K562 (cell line): Measurements from ENCODE around the gene OR9Q1. TPM values are rescaled to one million over a fixed set of nuclear protein-coding genes. Genes with fewer than 3 reads are reported as not detected.

Source experiments
- ATAC-seq: fragments of 200-7000 bp; cut with Tn5 transposase; 3 replicates; pipeline ENCODE4 v1.9.1; 2020; ENCODE audit warnings: moderate library complexity
- BruUV-seq: library from RNA; stranded (reverse); fragments of 400-500 nt; replicated peaks from 2 replicates; lab custom pipeline; 2021; lab: Mats Ljungman, UMichigan
- CTCF ChIA-PET: fragments of 300-600 bp; formaldehyde crosslinking; extraction: SDS; loops from one replicate; lab custom pipeline; 2021; ENCODE audit warnings: low intra/inter-chr PET ratio; lab: Yijun Ruan, JAX
- POLR2A ChIA-PET: fragments of 300-600, 350-650 bp; sonication (Branson Sonifier 250); formaldehyde crosslinking; extraction: SDS; loops from one replicate; lab custom pipeline; 2021; ENCODE audit warnings: antibody characterized with exemption, inconsistent platforms; lab: Yijun Ruan, JAX
- DNase-seq, 4 experiments: peaks; one replicate each; pipeline versions ENCODE4 v3.0.0 to v3.0.0-alpha.2; 2011 to 2018; ENCODE audit warnings: low spot score in 3 of 4, mixed read lengths in 3 of 4; ENCODE audit errors: extremely low read depth in 1 of 4
- FAIRE-seq: peaks from 2 replicates; lab custom pipeline; 2011; peaks lifted over from hg19 to GRCh38; lab: Jason Lieb, UNC
- H2AFZ ChIP-seq: 2 replicates; pipeline ENCODE4 v1.6.0; 2011; ENCODE audit warnings: low read depth, low read length, control low read depth, inconsistent platforms
- H3K27ac ChIP-seq: fragments of 200-600 bp; 3 replicates; pipeline ENCODE4 v1.8.0; 2011; ENCODE audit warnings: low read depth, mild to moderate bottlenecking, control low read depth, inconsistent platforms, low read length, moderate library complexity, mixed read lengths; ENCODE audit errors: extremely low read depth
- H3K27me3 ChIP-seq, 2 experiments: fragments of 300-600 bp in 1 of 2; 2 replicates in 1 of 2; 3 replicates in 1 of 2; pipeline versions ENCODE4 v1.6.0 to v1.8.0; 2011; ENCODE audit warnings: inconsistent platforms in 2 of 2, low read length in 2 of 2, mild to moderate bottlenecking in 1 of 2, mixed read lengths in 1 of 2, moderate library complexity in 1 of 2; ENCODE audit not compliant: control insufficient read depth in 2 of 2, insufficient read depth in 2 of 2
- H3K36me3 ChIP-seq: fragments of 300-600 bp; 3 replicates; pipeline ENCODE4 v1.8.0; 2011; ENCODE audit warnings: mild to moderate bottlenecking, low read length, inconsistent platforms; ENCODE audit not compliant: control insufficient read depth, insufficient read depth
- H3K4me1 ChIP-seq, 2 experiments: fragments of 200-600 bp in 1 of 2; replicated peaks in 1 of 2; 2 replicates in 1 of 2; 3 replicates in 1 of 2; pipeline versions ENCODE4 v1.5.1 to v1.8.0; 2011; ENCODE audit warnings: inconsistent platforms in 2 of 2, low read length in 2 of 2, mild to moderate bottlenecking in 1 of 2, mixed read lengths in 1 of 2, moderate library complexity in 1 of 2; ENCODE audit not compliant: control insufficient read depth in 2 of 2, insufficient read depth in 2 of 2
- H3K4me2 ChIP-seq: 2 replicates; pipeline ENCODE4 v1.6.1; 2011; ENCODE audit warnings: low read length, control low read depth, inconsistent platforms, mixed read lengths; ENCODE audit not compliant: insufficient read depth
- H3K4me3 ChIP-seq: fragments of 200-600 bp; sonication (generic), shearing (Covaris generic); 2 replicates; pipeline ENCODE4 v1.5.1; 2016; ENCODE audit warnings: control low read depth, inconsistent platforms
- H3K79me2 ChIP-seq: fragments of 200-600 bp; 3 replicates; pipeline ENCODE4 v1.8.0; 2011; ENCODE audit warnings: low read length, inconsistent platforms; ENCODE audit not compliant: control insufficient read depth, insufficient read depth
- H3K9ac ChIP-seq, 2 experiments: 2 replicates each; pipeline versions ENCODE4 v1.6.0 to v1.6.1; 2011; ENCODE audit warnings: low read depth in 2 of 2, low read length in 2 of 2, control low read depth in 1 of 2, inconsistent platforms in 1 of 2, mild to moderate bottlenecking in 1 of 2, mixed read lengths in 1 of 2; ENCODE audit not compliant: insufficient read depth in 1 of 2
- H3K9me1 ChIP-seq: one replicate; pipeline ENCODE4 v1.6.0; 2011; ENCODE audit warnings: inconsistent platforms, mild to moderate bottlenecking, low read length, moderate library complexity; ENCODE audit not compliant: control insufficient read depth, insufficient read depth
- H3K9me3 ChIP-seq: replicated peaks from 2 replicates; pipeline ENCODE4 v1.5.1; 2011; ENCODE audit warnings: low read depth, low read length, inconsistent platforms; ENCODE audit not compliant: control insufficient read depth, insufficient read depth
- H4K20me1 ChIP-seq: replicated peaks from 2 replicates; pipeline ENCODE4 v1.6.1; 2011; ENCODE audit warnings: low read length, inconsistent platforms, mixed read lengths; ENCODE audit not compliant: control insufficient read depth, insufficient read depth
- BMI1 ChIP-seq: fragments of 150-350 bp; IDR thresholded peaks from 2 replicates; pipeline ENCODE4 v1.6.1; 2014; ENCODE audit warnings: low read length
- HEY1 ChIP-seq: fragments of 250-450 bp; sonication (Bioruptor Pico); IDR thresholded peaks from 2 replicates; pipeline ENCODE4 v1.5.0; 2020; ENCODE audit warnings: mild to moderate bottlenecking, moderate library complexity, borderline replicate concordance
- HMGN3 ChIP-seq: IDR thresholded peaks from 2 replicates; pipeline ENCODE4 v1.6.1; 2011; ENCODE audit warnings: borderline replicate concordance, low read depth, mild to moderate bottlenecking, mixed read lengths, low read length; ENCODE audit not compliant: insufficient read length; ENCODE audit errors: extremely low read depth
- LARP7 ChIP-seq: fragments of 450-650 bp; IDR thresholded peaks from 2 replicates; pipeline ENCODE4 v1.6.1; 2016
- RFX5 ChIP-seq: IDR thresholded peaks from 2 replicates; pipeline ENCODE4 v1.6.1; 2011; ENCODE audit warnings: low read depth, mild to moderate bottlenecking, improper control_type of control experiment, low read length
- SAFB ChIP-seq: fragments of 200-400 bp; formaldehyde crosslinking; IDR thresholded peaks from 2 replicates; pipeline ENCODE4 v1.6.1; 2017; ENCODE audit warnings: low read depth, low read length, borderline replicate concordance
- SMAD4 ChIP-seq: fragments of 250-450 bp; sonication (Bioruptor Pico); conservative IDR thresholded peaks from 2 replicates; pipeline ENCODE4 v1.8.0; 2021; ENCODE audit warnings: inconsistent platforms, mild to moderate bottlenecking, moderate library complexity
- ZNF445 ChIP-seq: fragments of 250-450 bp; sonication (Bioruptor Pico); IDR thresholded peaks from 2 replicates; pipeline ENCODE4 v1.4.0; 2020; ENCODE audit warnings: low read depth, mild to moderate bottlenecking, moderate library complexity
- ZNF830 ChIP-seq: fragments of 250-450 bp; sonication (Bioruptor Pico); IDR thresholded peaks from 2 replicates; pipeline ENCODE4 v1.5.0; 2021; ENCODE audit warnings: mild to moderate bottlenecking
- WGBS: fragments of 100-300 bp; shearing (Covaris generic); methylation state at CpG from one replicate; pipeline ENCODE4 v1.1.6; 2016; ENCODE audit warnings: low coverage, mixed read lengths; ENCODE audit not compliant: insufficient coverage; ENCODE audit errors: missing lambda C conversion rate; 5-methylcytosine and 5-hydroxymethylcytosine counted together
- in situ Hi-C: fragments of 300-500 bp; cut with MboI; formaldehyde crosslinking; loops from 4 replicates; pipeline ENCODE4 v1.15.0; 2018; ENCODE audit warnings: inconsistent platforms, mixed read lengths
- intact Hi-C: fragments of 100-400 bp; cut with micrococcal nuclease; formaldehyde crosslinking; loops from 2 replicates; pipeline ENCODE4 v1.14.2; 2022
- polyA plus RNA-seq, 8 experiments: library from polyadenylated mRNA; depleted of rRNA in 4 of 8; stranded (reverse) in 5 of 8; unstranded in 3 of 8; fragments of >200 nt; fragmentation: Nextera tagmentation in 2 of 8; fragmentation: Illumina TruSeq in 1 of 8; extraction: Ambion mirVana in 2 of 8; extraction: Trizol in 1 of 8; gene quantifications; 2 replicates each; pipeline versions ENCODE4 v1.2.1 to v1.2.3, GENCODE V29; 2011 to 2014; ENCODE audit warnings: inconsistent platforms in 1 of 8, missing spikeins in 1 of 8
- total RNA-seq, 7 experiments: library from RNA; depleted of rRNA in 6 of 7; stranded (reverse); fragments of >200 nt in 6 of 7; fragmentation: Illumina TruSeq in 2 of 7; extraction: Trizol in 2 of 7; gene quantifications; 2 replicates each; pipeline versions ENCODE4 v1.2.1 to v1.2.3, GENCODE V29; 2011 to 2021; ENCODE audit warnings: low replicate concordance in 1 of 7
- TF ChIP-seq, protein P1 (sequence below): IDR thresholded peaks from 2 replicates; pipeline ENCODE4 v1.6.1; 2014; ENCODE audit warnings: antibody characterized with exemption
- TF ChIP-seq, protein P2 (sequence below): sonication (generic); formaldehyde crosslinking; IDR thresholded peaks from 2 replicates; pipeline ENCODE4 v1.8.0; 2022; ENCODE audit warnings: mild to moderate bottlenecking, missing genetic modification reagents, borderline replicate concordance
- TF ChIP-seq, protein P3 (sequence below): fragments of 450-650 bp; conservative IDR thresholded peaks from 2 replicates; pipeline ENCODE4 v1.6.1; 2016; ENCODE audit warnings: missing genetic modification characterization, low read depth, mild to moderate bottlenecking, control low read depth, missing compliant biosample characterization
- TF ChIP-seq, protein P4 (sequence below), 2 experiments: fragments of 450-650 bp in 1 of 2; sonication (generic) in 1 of 2; formaldehyde crosslinking in 1 of 2; IDR thresholded peaks in 1 of 2; conservative IDR thresholded peaks in 1 of 2; 2 replicates each; pipeline versions ENCODE4 v1.6.1 to v1.8.1; 2016 to 2023; ENCODE audit warnings: mild to moderate bottlenecking in 2 of 2, moderate library complexity in 2 of 2, inconsistent platforms in 1 of 2, missing genetic modification reagents in 1 of 2

The OR9Q1 gene
- total and polyA plus RNA-seq, 9 of the 15 experiments (the other 6 are each of a cell fraction or from before 2014, with no cell fraction given), result not detected

DNA sequence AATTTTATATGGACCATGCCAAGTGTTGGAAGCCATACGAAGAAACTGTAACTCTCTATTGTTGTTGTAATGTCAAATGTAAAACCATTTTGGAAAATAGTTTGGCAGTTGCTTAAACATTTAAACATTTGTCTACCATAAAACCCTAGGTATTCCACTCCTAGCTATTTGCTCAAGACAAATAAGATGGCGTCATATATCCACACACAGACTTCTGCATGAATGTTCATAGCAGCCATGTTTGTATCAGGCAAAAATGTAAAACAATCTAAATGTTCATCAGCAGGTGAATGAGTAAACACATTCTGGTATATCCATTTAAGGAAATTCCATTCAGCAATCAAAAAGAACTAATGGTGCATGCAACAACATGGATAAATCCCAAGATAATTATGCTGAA lies 73.8 kb downstream of the OR9Q1 start:
- Histone ChIP-seq H3K4me3 (no peak overlapping the region), H3K4me2 (no peak overlapping the region), H3K9me3 (no peaks in the 10 kb centered on the region), H3K27ac (no peak overlapping the region), H3K9ac (no peak overlapping the region), H2AFZ (no peak overlapping the region), H3K36me3 (no peaks in the 10 kb centered on the region), H3K4me1 (no peaks in the 10 kb centered on the region), H3K9me1 (no peaks in the 10 kb centered on the region), H3K27me3 (no peaks in the 10 kb centered on the region), H4K20me1 (no peaks in the 10 kb centered on the region), H3K79me2 (no peaks in the 10 kb centered on the region)
- intact Hi-C loops (no loop called here), in situ Hi-C loops (no loop called here)
- POLR2A ChIA-PET, result no interaction called here
- no peak for DNase-seq
- ATAC-seq, result no peak
- FAIRE-seq, result no peak
- no TSS peak for BruUV-seq
- CTCF ChIA-PET, result no interaction called here
- WGBS, result 0% methylated on average over 2 of the region's 2 CpGs
- TF ChIP-seq ZNF445 (CRISPR knock-in tag) (no peak), ZNF830 (CRISPR knock-in tag) (no peak), BMI1 (no peak), HEY1 (CRISPR knock-in tag) (no peak), HMGN3 (no peak), LARP7 (no peak), SAFB (no peak), SMAD4 (CRISPR knock-in tag) (no peak), RFX5 (no peak)
- TF ChIP-seq, protein P1, sequence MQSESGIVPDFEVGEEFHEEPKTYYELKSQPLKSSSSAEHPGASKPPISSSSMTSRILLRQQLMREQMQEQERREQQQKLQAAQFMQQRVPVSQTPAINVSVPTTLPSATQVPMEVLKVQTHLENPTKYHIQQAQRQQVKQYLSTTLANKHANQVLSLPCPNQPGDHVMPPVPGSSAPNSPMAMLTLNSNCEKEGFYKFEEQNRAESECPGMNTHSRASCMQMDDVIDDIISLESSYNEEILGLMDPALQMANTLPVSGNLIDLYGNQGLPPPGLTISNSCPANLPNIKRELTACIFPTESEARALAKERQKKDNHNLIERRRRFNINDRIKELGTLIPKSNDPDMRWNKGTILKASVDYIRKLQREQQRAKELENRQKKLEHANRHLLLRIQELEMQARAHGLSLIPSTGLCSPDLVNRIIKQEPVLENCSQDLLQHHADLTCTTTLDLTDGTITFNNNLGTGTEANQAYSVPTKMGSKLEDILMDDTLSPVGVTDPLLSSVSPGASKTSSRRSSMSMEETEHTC, result no peak
- TF ChIP-seq, protein P2, sequence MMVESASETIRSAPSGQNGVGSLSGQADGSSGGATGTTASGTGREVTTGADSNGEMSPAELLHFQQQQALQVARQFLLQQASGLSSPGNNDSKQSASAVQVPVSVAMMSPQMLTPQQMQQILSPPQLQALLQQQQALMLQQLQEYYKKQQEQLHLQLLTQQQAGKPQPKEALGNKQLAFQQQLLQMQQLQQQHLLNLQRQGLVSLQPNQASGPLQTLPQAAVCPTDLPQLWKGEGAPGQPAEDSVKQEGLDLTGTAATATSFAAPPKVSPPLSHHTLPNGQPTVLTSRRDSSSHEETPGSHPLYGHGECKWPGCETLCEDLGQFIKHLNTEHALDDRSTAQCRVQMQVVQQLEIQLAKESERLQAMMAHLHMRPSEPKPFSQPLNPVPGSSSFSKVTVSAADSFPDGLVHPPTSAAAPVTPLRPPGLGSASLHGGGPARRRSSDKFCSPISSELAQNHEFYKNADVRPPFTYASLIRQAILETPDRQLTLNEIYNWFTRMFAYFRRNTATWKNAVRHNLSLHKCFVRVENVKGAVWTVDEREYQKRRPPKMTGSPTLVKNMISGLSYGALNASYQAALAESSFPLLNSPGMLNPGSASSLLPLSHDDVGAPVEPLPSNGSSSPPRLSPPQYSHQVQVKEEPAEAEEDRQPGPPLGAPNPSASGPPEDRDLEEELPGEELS, result no peak
- TF ChIP-seq, protein P3, sequence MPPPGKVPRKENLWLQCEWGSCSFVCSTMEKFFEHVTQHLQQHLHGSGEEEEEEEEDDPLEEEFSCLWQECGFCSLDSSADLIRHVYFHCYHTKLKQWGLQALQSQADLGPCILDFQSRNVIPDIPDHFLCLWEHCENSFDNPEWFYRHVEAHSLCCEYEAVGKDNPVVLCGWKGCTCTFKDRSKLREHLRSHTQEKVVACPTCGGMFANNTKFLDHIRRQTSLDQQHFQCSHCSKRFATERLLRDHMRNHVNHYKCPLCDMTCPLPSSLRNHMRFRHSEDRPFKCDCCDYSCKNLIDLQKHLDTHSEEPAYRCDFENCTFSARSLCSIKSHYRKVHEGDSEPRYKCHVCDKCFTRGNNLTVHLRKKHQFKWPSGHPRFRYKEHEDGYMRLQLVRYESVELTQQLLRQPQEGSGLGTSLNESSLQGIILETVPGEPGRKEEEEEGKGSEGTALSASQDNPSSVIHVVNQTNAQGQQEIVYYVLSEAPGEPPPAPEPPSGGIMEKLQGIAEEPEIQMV (tag), result no peak
- TF ChIP-seq, protein P4, sequence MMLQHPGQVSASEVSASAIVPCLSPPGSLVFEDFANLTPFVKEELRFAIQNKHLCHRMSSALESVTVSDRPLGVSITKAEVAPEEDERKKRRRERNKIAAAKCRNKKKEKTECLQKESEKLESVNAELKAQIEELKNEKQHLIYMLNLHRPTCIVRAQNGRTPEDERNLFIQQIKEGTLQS (IDR thresholded peaks at IDR 0.05), result no peak
- TF ChIP-seq, protein P4 (CRISPR knock-in tag; conservative IDR thresholded peaks at IDR 0.05), result no peak
